SK-N-SH (cell line): ENCODE results near the gene PERM1. TPM values are rescaled to one million over a fixed set of nuclear protein-coding genes. Genes with fewer than 3 reads are reported as not detected.

ENCODE experiments used
- CTCF ChIA-PET: fragments of 300-600, 350-600 bp; formaldehyde crosslinking; extraction: SDS; loops from one replicate; lab custom pipeline; 2021; lab: Yijun Ruan, JAX
- POLR2A ChIA-PET: fragments of 350-600 bp; sonication (Branson Sonifier 250); formaldehyde crosslinking; extraction: SDS; loops from one replicate; lab custom pipeline; 2020; ENCODE audit warnings: antibody characterized with exemption, inconsistent platforms; lab: Yijun Ruan, JAX
- DNase-seq: peaks from one replicate; pipeline ENCODE4 v3.0.0; 2012
- H2AFZ ChIP-seq: fragments of 200-600 bp; sonication (generic); 2 replicates; pipeline ENCODE4 v1.8.1; 2016; ENCODE audit warnings: antibody characterized with exemption, mild to moderate bottlenecking, low read depth
- H3F3A ChIP-seq: fragments of 200-600 bp; sonication (generic); replicated peaks from 2 replicates; pipeline ENCODE3; 2016; ENCODE audit warnings: antibody characterized with exemption, mild to moderate bottlenecking; ENCODE audit not compliant: insufficient read depth
- H3K27ac ChIP-seq, 2 experiments: fragments of 200-500 bp in 1 of 2; fragments of 200-600 bp in 1 of 2; sonication (Bioruptor generic) in 1 of 2; sonication (generic), shearing (Covaris generic) in 1 of 2; 2 replicates each; pipeline versions ENCODE4 v1.5.1 to v1.6.1; 2014 to 2016; ENCODE audit warnings: low read depth in 2 of 2, inconsistent platforms in 1 of 2, low read length in 1 of 2, mild to moderate bottlenecking in 1 of 2, mixed read lengths in 1 of 2
- H3K27me3 ChIP-seq: fragments of 200-600 bp; sonication (generic), shearing (Covaris generic); 2 replicates; pipeline ENCODE4 v1.6.1; 2016; ENCODE audit warnings: mixed run types; ENCODE audit not compliant: insufficient read depth
- H3K36me3 ChIP-seq, 2 experiments: fragments of 200-500 bp in 1 of 2; fragments of 200-600 bp in 1 of 2; sonication (Bioruptor generic) in 1 of 2; sonication (generic) in 1 of 2; replicated peaks in 1 of 2; 2 replicates each; pipeline versions ENCODE3 to v1.5.1; 2014 to 2016; ENCODE audit warnings: low read length in 1 of 2, mild to moderate bottlenecking in 1 of 2; ENCODE audit not compliant: insufficient read depth in 2 of 2, control insufficient read depth in 1 of 2
- H3K4me1 ChIP-seq, 2 experiments: fragments of 200-500 bp in 1 of 2; fragments of 200-600 bp in 1 of 2; sonication (Bioruptor generic) in 1 of 2; sonication (generic), shearing (Covaris generic) in 1 of 2; 2 replicates each; pipeline versions ENCODE4 v1.5.1 to v1.6.1; 2014 to 2016; ENCODE audit warnings: low read depth in 1 of 2, low read length in 1 of 2, mixed run types in 1 of 2; ENCODE audit not compliant: insufficient read depth in 2 of 2, control insufficient read depth in 1 of 2
- H3K4me2 ChIP-seq: fragments of 200-600 bp; sonication (generic), shearing (Covaris generic); 2 replicates; pipeline ENCODE4 v1.6.1; 2017; ENCODE audit warnings: mixed run types
- H3K4me3 ChIP-seq, 2 experiments: fragments of 200-500 bp in 1 of 2; fragments of 200-600 bp in 1 of 2; sonication (Bioruptor generic) in 1 of 2; sonication (generic), shearing (Covaris generic) in 1 of 2; 2 replicates each; pipeline versions ENCODE4 v1.5.1 to v1.8.1; 2014 to 2016; ENCODE audit warnings: low read depth in 2 of 2, inconsistent platforms in 1 of 2, low read length in 1 of 2, mild to moderate bottlenecking in 1 of 2, mixed read lengths in 1 of 2, moderate library complexity in 1 of 2
- H3K79me2 ChIP-seq: fragments of 200-600 bp; sonication (generic); 2 replicates; pipeline ENCODE4 v1.8.1; 2017; ENCODE audit warnings: mild to moderate bottlenecking; ENCODE audit not compliant: insufficient read depth
- H3K9ac ChIP-seq: fragments of 200-600 bp; sonication (generic); 2 replicates; pipeline ENCODE4 v1.6.1; 2017; ENCODE audit warnings: mixed run types
- H3K9me2 ChIP-seq: fragments of 200-600 bp; sonication (generic); 2 replicates; pipeline ENCODE4 v1.6.1; 2017; ENCODE audit warnings: mixed run types
- H3K9me3 ChIP-seq: fragments of 200-600 bp; sonication (generic); 2 replicates; pipeline ENCODE4 v1.6.1; 2017; ENCODE audit warnings: mixed run types, mild to moderate bottlenecking, moderate library complexity
- H4K20me1 ChIP-seq: fragments of 200-600 bp; sonication (generic); 2 replicates; pipeline ENCODE4 v1.6.1; 2017; ENCODE audit warnings: mild to moderate bottlenecking, mixed run types; ENCODE audit not compliant: insufficient read depth
- EZH2phosphoT487 ChIP-seq: fragments of 200-600 bp; sonication (generic); IDR thresholded peaks from 2 replicates; pipeline ENCODE4 v1.6.1; 2017; ENCODE audit warnings: low read depth, mixed run types, mild to moderate bottlenecking, antibody characterized with exemption, moderate library complexity, borderline replicate concordance
- GATA2 ChIP-seq: sonication (generic); formaldehyde crosslinking; IDR thresholded peaks from 2 replicates; pipeline ENCODE4 v1.5.0; 2020; ENCODE audit warnings: mild to moderate bottlenecking, missing genetic modification reagents
- MAX ChIP-seq: IDR thresholded peaks from 2 replicates; pipeline ENCODE4 v1.4.0; 2012; ENCODE audit warnings: low read depth
- NRF1 ChIP-seq: IDR thresholded peaks from 2 replicates; pipeline ENCODE4 v1.6.1; 2012; ENCODE audit warnings: low read depth, mild to moderate bottlenecking, low read length
- POLR2AphosphoS5 ChIP-seq: IDR thresholded peaks from 2 replicates; pipeline ENCODE4 v1.6.1; 2012; ENCODE audit warnings: low read depth, low read length
- RAD21 ChIP-seq: IDR thresholded peaks from 2 replicates; pipeline ENCODE4 v1.6.1; 2012; ENCODE audit warnings: mild to moderate bottlenecking, low read length
- RFX5 ChIP-seq: IDR thresholded peaks from 2 replicates; pipeline ENCODE4 v1.6.1; 2012; ENCODE audit warnings: mild to moderate bottlenecking, improper control_type of control experiment, low read length
- SMC3 ChIP-seq: IDR thresholded peaks from 2 replicates; pipeline ENCODE4 v1.6.1; 2012; ENCODE audit warnings: low read depth, low read length, improper control_type of control experiment
- TAF1 ChIP-seq: IDR thresholded peaks from 2 replicates; pipeline ENCODE4 v1.6.1; 2012; ENCODE audit warnings: low read depth, mild to moderate bottlenecking, low read length, moderate library complexity, borderline replicate concordance
- TEAD4 ChIP-seq: IDR thresholded peaks from 2 replicates; pipeline ENCODE4 v1.4.0; 2012; ENCODE audit warnings: mild to moderate bottlenecking, borderline replicate concordance; ENCODE audit not compliant: insufficient read depth
- USF1 ChIP-seq: IDR thresholded peaks from 2 replicates; pipeline ENCODE4 v1.4.0; 2012; ENCODE audit warnings: low read depth, borderline replicate concordance
- USF2 ChIP-seq: fragments of 150-350 bp; IDR thresholded peaks from 2 replicates; pipeline ENCODE4 v1.6.1; 2017; ENCODE audit warnings: antibody characterized with exemption, low read length, low read depth, borderline replicate concordance
- YY1 ChIP-seq: IDR thresholded peaks from 2 replicates; pipeline ENCODE4 v1.4.0; 2012; ENCODE audit warnings: low read depth, mild to moderate bottlenecking
- WGBS: methylation state at CpG from one replicate; pipeline ENCODE4 v1.1.6; 2017; ENCODE audit warnings: low lambda C conversion rate; 5-methylcytosine and 5-hydroxymethylcytosine counted together
- polyA plus RNA-seq, 3 experiments: library from polyadenylated mRNA; depleted of rRNA; stranded (reverse); fragments of >200 nt; gene quantifications; 2 replicates each; pipeline ENCODE4 v1.2.3, GENCODE V29; 2012
- TF ChIP-seq, protein P1 (sequence below): IDR thresholded peaks from 2 replicates; pipeline ENCODE4 v1.6.1; 2012; ENCODE audit warnings: mild to moderate bottlenecking, low read depth, low read length, moderate library complexity

The PERM1 gene
- polyA plus RNA-seq, 1 of the 3 experiments (the other 2 are of a cell fraction), result 0.25 TPM

- peaks cover 0 to 55% of the 10 kb centered on the region in 2 experiments; a peak in 1 of 4 replicates for H3K4me1 ChIP-seq
- peak overlapping the region in 1 of 2 experiments; percentile 28; a peak in 1 of 4 replicates for H3K27ac ChIP-seq
- TF ChIP-seq SMC3 (no peak), POLR2AphosphoS5 (no peak), NRF1 (no peak), RAD21 (no peak), USF1 (no peak), TAF1 (no peak), RFX5 (no peak), YY1 (no peak), GATA2 (CRISPR knock-in tag) (no peak), MAX (no peak), EZH2phosphoT487 (no peak), TEAD4 (no peak), USF2 (no peak)
- TF ChIP-seq, protein P1, sequence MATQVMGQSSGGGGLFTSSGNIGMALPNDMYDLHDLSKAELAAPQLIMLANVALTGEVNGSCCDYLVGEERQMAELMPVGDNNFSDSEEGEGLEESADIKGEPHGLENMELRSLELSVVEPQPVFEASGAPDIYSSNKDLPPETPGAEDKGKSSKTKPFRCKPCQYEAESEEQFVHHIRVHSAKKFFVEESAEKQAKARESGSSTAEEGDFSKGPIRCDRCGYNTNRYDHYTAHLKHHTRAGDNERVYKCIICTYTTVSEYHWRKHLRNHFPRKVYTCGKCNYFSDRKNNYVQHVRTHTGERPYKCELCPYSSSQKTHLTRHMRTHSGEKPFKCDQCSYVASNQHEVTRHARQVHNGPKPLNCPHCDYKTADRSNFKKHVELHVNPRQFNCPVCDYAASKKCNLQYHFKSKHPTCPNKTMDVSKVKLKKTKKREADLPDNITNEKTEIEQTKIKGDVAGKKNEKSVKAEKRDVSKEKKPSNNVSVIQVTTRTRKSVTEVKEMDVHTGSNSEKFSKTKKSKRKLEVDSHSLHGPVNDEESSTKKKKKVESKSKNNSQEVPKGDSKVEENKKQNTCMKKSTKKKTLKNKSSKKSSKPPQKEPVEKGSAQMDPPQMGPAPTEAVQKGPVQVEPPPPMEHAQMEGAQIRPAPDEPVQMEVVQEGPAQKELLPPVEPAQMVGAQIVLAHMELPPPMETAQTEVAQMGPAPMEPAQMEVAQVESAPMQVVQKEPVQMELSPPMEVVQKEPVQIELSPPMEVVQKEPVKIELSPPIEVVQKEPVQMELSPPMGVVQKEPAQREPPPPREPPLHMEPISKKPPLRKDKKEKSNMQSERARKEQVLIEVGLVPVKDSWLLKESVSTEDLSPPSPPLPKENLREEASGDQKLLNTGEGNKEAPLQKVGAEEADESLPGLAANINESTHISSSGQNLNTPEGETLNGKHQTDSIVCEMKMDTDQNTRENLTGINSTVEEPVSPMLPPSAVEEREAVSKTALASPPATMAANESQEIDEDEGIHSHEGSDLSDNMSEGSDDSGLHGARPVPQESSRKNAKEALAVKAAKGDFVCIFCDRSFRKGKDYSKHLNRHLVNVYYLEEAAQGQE, result no peak
- no peak overlapping the region for H3K4me3 ChIP-seq
- no peak overlapping the region for H2AFZ ChIP-seq
- H3K4me2 ChIP-seq, result no peak overlapping the region
- peaks cover 7% of the 10 kb centered on the region for H3F3A ChIP-seq
- H3K79me2 ChIP-seq, result no peaks in the 10 kb centered on the region
- CTCF ChIA-PET, result interaction anchor here (0.9 to 8.9 kb wide), 20 partner anchors 9 to 123 kb away, joined by 3 to 125 read pairs (median 5); partner anchors contain the start of genes NOC2L and SAMD11
- H3K36me3 ChIP-seq, result peaks cover 0 to 3% of the 10 kb centered on the region in 2 experiments
- POLR2A ChIA-PET, result interaction anchor here (1.5 to 1.6 kb wide), 2 partner anchors 8 to 33 kb away, joined by 5 to 6 read pairs; no protein-coding TSS in a partner anchor
- no peaks in the 10 kb centered on the region for H4K20me1 ChIP-seq
- no peak overlapping the region for H3K9ac ChIP-seq
- H3K9me2 ChIP-seq, result no peaks in the 10 kb centered on the region
- no peaks in the 10 kb centered on the region for H3K9me3 ChIP-seq
- no peaks in the 10 kb centered on the region for H3K27me3 ChIP-seq
- WGBS, result 90% methylated on average over 2 of the region's 30 CpGs
- no peak for DNase-seq
Observed at GRCh38 chr1:938711-939489, 43.0 kb downstream of the PERM1 start.
